H1 (cell line): ENCODE measurements around the gene ZSWIM6. TPM values are rescaled to one million over a fixed set of nuclear protein-coding genes. Genes with fewer than 3 reads are reported as not detected.

Source experiments
- CTCF ChIA-PET: fragments of 300-600 bp; sonication (Branson Sonifier 250); formaldehyde crosslinking; loops from one replicate; lab custom pipeline; 2021; ENCODE audit not compliant: partially characterized antibody; lab: Charles Lee
- POLR2A ChIA-PET: fragments of 300-600 bp; sonication (Branson Sonifier 250); formaldehyde crosslinking; loops from one replicate; lab custom pipeline; 2021; ENCODE audit warnings: inconsistent platforms; ENCODE audit not compliant: partially characterized antibody; lab: Charles Lee
- DNase-seq, 2 experiments: peaks; one replicate each; pipeline versions ENCODE4 v3.0.0 to v3.0.0-alpha.2; 2010 to 2022; ENCODE audit warnings: low spot score in 2 of 2, low read depth in 1 of 2, mixed read lengths in 1 of 2
- FAIRE-seq: peaks from 2 replicates; lab custom pipeline; 2011; peaks lifted over from hg19 to GRCh38; lab: Jason Lieb, UNC
- H2AFZ ChIP-seq: 2 replicates; pipeline ENCODE4 v1.8.1; 2012; ENCODE audit warnings: low read length, inconsistent platforms
- H2AK5ac ChIP-seq: 2 replicates; pipeline ENCODE4 v1.6.1; 2013; ENCODE audit warnings: low read depth, low read length
- H2BK120ac ChIP-seq: replicated peaks from 2 replicates; pipeline ENCODE3; 2013; ENCODE audit warnings: low read depth, low read length, inconsistent platforms
- H2BK12ac ChIP-seq: 2 replicates; pipeline ENCODE4 v1.6.1; 2013; ENCODE audit warnings: low read depth, low read length
- H2BK15ac ChIP-seq: 2 replicates; pipeline ENCODE4 v1.6.1; 2013; ENCODE audit warnings: low read length
- H2BK20ac ChIP-seq: 2 replicates; pipeline ENCODE4 v1.6.1; 2013; ENCODE audit warnings: low read length
- H2BK5ac ChIP-seq: 2 replicates; pipeline ENCODE4 v1.6.1; 2013; ENCODE audit warnings: low read depth, low read length
- H3K14ac ChIP-seq: 2 replicates; pipeline ENCODE4 v1.6.1; 2013; ENCODE audit warnings: inconsistent platforms; ENCODE audit not compliant: insufficient read length
- H3K18ac ChIP-seq: 2 replicates; pipeline ENCODE4 v1.6.1; 2013; ENCODE audit warnings: low read length; ENCODE audit errors: extremely low read depth
- H3K23ac ChIP-seq: 2 replicates; pipeline ENCODE4 v1.6.1; 2013; ENCODE audit warnings: inconsistent platforms; ENCODE audit not compliant: insufficient read length
- H3K23me2 ChIP-seq: 2 replicates; pipeline ENCODE4 v1.6.1; 2013; ENCODE audit warnings: low read depth, low read length
- H3K27ac ChIP-seq: 2 replicates; pipeline ENCODE4 v1.6.1; 2011; ENCODE audit warnings: low read depth, low read length, inconsistent platforms
- H3K27me3 ChIP-seq, 4 experiments: replicated peaks in 1 of 4; 1 replicate in 1 of 4; 2 replicates in 3 of 4; pipeline versions ENCODE4 v1.6.1 to v1.8.1; 2011 to 2013; ENCODE audit warnings: low read length in 3 of 4, mild to moderate bottlenecking in 3 of 4, inconsistent platforms in 2 of 4, mixed read lengths in 2 of 4, moderate library complexity in 1 of 4; ENCODE audit not compliant: control insufficient read depth in 3 of 4, insufficient read depth in 3 of 4; ENCODE audit errors: extremely low read depth in 1 of 4
- H3K36me3 ChIP-seq, 4 experiments: 2 replicates each; pipeline versions ENCODE4 v1.6.1 to v1.8.1; 2011 to 2013; ENCODE audit warnings: mild to moderate bottlenecking in 4 of 4, low read length in 3 of 4, moderate library complexity in 2 of 4, control low read depth in 1 of 4, inconsistent platforms in 1 of 4; ENCODE audit not compliant: insufficient read depth in 4 of 4, control insufficient read depth in 2 of 4
- H3K4ac ChIP-seq: replicated peaks from 2 replicates; pipeline ENCODE3; 2013; ENCODE audit warnings: low read length, low read depth, mixed read lengths, inconsistent platforms; ENCODE audit not compliant: insufficient read length
- H3K4me1 ChIP-seq, 4 experiments: replicated peaks in 1 of 4; 1 replicate in 1 of 4; 2 replicates in 3 of 4; pipeline versions ENCODE4 v1.6.1 to v1.8.1; 2011 to 2013; ENCODE audit warnings: low read length in 3 of 4, inconsistent platforms in 2 of 4, mixed read lengths in 1 of 4; ENCODE audit not compliant: insufficient read depth in 4 of 4, control insufficient read depth in 3 of 4
- H3K4me2 ChIP-seq, 2 experiments: 2 replicates each; pipeline versions ENCODE4 v1.6.1 to v1.8.1; 2011 to 2013; ENCODE audit warnings: low read depth in 2 of 2, low read length in 2 of 2, control low read depth in 1 of 2, inconsistent platforms in 1 of 2, mild to moderate bottlenecking in 1 of 2; ENCODE audit not compliant: insufficient read depth in 1 of 2
- H3K4me3 ChIP-seq, 4 experiments: fragments of 200-600, 300-600 bp in 1 of 4; sonication (generic), shearing (Covaris generic), sonication (Bioruptor Twin) in 1 of 4; 2 replicates each; pipeline versions ENCODE4 v1.5.1 to v1.8.1; 2011 to 2016; ENCODE audit warnings: low read length in 4 of 4, low read depth in 3 of 4, control low read depth in 2 of 4, inconsistent platforms in 2 of 4, mild to moderate bottlenecking in 2 of 4, mixed read lengths in 1 of 4, moderate library complexity in 1 of 4; ENCODE audit not compliant: insufficient read depth in 2 of 4; ENCODE audit errors: extremely low read depth in 1 of 4
- H3K56ac ChIP-seq: replicated peaks from 2 replicates; pipeline ENCODE3; 2013; ENCODE audit warnings: low read depth, mild to moderate bottlenecking, mixed read lengths, low read length, inconsistent platforms; ENCODE audit not compliant: insufficient read length
- H3K79me1 ChIP-seq: 2 replicates; pipeline ENCODE4 v1.6.1; 2013; ENCODE audit warnings: low read depth, low read length, control low read depth
- H3K79me2 ChIP-seq, 2 experiments: 2 replicates each; pipeline versions ENCODE4 v1.6.1 to v1.8.1; 2012 to 2013; ENCODE audit warnings: low read length in 2 of 2, mild to moderate bottlenecking in 2 of 2, inconsistent platforms in 1 of 2; ENCODE audit not compliant: insufficient read depth in 2 of 2, control insufficient read depth in 1 of 2
- H3K9ac ChIP-seq, 4 experiments: replicated peaks in 1 of 4; 1 replicate in 1 of 4; 2 replicates in 3 of 4; pipeline versions ENCODE4 v1.6.1 to v1.8.1; 2011 to 2013; ENCODE audit warnings: low read depth in 3 of 4, low read length in 3 of 4, control low read depth in 2 of 4, mild to moderate bottlenecking in 2 of 4, moderate library complexity in 2 of 4, inconsistent platforms in 1 of 4; ENCODE audit errors: extremely low read depth in 1 of 4
- H3K9me3 ChIP-seq, 2 experiments: 2 replicates each; pipeline versions ENCODE4 v1.6.1 to v1.8.1; 2012 to 2013; ENCODE audit warnings: mild to moderate bottlenecking in 2 of 2, moderate library complexity in 2 of 2, control low read depth in 1 of 2, inconsistent platforms in 1 of 2, low read depth in 1 of 2, low read length in 1 of 2, mixed read lengths in 1 of 2; ENCODE audit not compliant: insufficient read depth in 2 of 2
- H4K20me1 ChIP-seq, 2 experiments: replicated peaks in 1 of 2; 2 replicates each; pipeline versions ENCODE3 to v1.8.1; 2011 to 2013; ENCODE audit warnings: inconsistent platforms in 2 of 2, low read length in 2 of 2, mild to moderate bottlenecking in 1 of 2; ENCODE audit not compliant: insufficient read depth in 2 of 2, control insufficient read depth in 1 of 2
- H4K5ac ChIP-seq: 2 replicates; pipeline ENCODE4 v1.6.1; 2013; ENCODE audit warnings: low read length, low read depth, mixed read lengths, inconsistent platforms; ENCODE audit not compliant: insufficient read length
- H4K8ac ChIP-seq: 2 replicates; pipeline ENCODE4 v1.8.0; 2013; ENCODE audit warnings: mild to moderate bottlenecking, moderate library complexity, low read length, inconsistent platforms; ENCODE audit not compliant: insufficient read depth; ENCODE audit errors: extremely low read depth
- H4K91ac ChIP-seq: replicated peaks from 2 replicates; pipeline ENCODE3; 2013; ENCODE audit warnings: low read length, mixed read lengths, inconsistent platforms; ENCODE audit not compliant: insufficient read length
- ASH2L ChIP-seq: fragments of 200-600, 300-600 bp; sonication (generic); IDR thresholded peaks from one replicate; pipeline ENCODE4 v1.7.1; 2017; ENCODE audit warnings: low read length
- CHD2 ChIP-seq: IDR thresholded peaks from 2 replicates; pipeline ENCODE4 v1.6.1; 2012; ENCODE audit warnings: low read length, improper control_type of control experiment
- GABPA ChIP-seq: IDR thresholded peaks from 2 replicates; pipeline ENCODE4 v1.6.1; 2011; ENCODE audit warnings: mild to moderate bottlenecking, low read length, moderate library complexity, borderline replicate concordance; ENCODE audit not compliant: insufficient read depth
- HDAC2 ChIP-seq, 2 experiments: fragments of 300-600 bp in 1 of 2; sonication (generic) in 1 of 2; IDR thresholded peaks; 2 replicates each; pipeline ENCODE4 v1.6.1; 2011 to 2012; ENCODE audit warnings: low read depth in 2 of 2, low read length in 2 of 2, mild to moderate bottlenecking in 2 of 2, moderate library complexity in 2 of 2, borderline replicate concordance in 1 of 2, inconsistent platforms in 1 of 2
- KDM5A ChIP-seq: fragments of 200-600 bp; IDR thresholded peaks from 2 replicates; pipeline ENCODE4 v1.7.1; 2012; ENCODE audit warnings: mild to moderate bottlenecking, low read length, inconsistent platforms, mixed read lengths
- POLR2AphosphoS5 ChIP-seq: IDR thresholded peaks from 2 replicates; pipeline ENCODE4 v1.6.1; 2011; ENCODE audit warnings: low read depth, low read length
- SAP30 ChIP-seq: fragments of 300-600 bp; sonication (generic); IDR thresholded peaks from 2 replicates; pipeline ENCODE4 v1.7.1; 2012; ENCODE audit warnings: low read length, moderate library complexity, mild to moderate bottlenecking, inconsistent platforms; ENCODE audit not compliant: insufficient read depth, insufficient replicate concordance
- SIN3A ChIP-seq, 2 experiments: IDR thresholded peaks in 1 of 2; conservative IDR thresholded peaks in 1 of 2; 2 replicates each; pipeline ENCODE4 v1.6.1; 2011 to 2012; ENCODE audit warnings: low read length in 2 of 2, improper control_type of control experiment in 1 of 2, low read depth in 1 of 2, mild to moderate bottlenecking in 1 of 2
- SP1 ChIP-seq: IDR thresholded peaks from 2 replicates; pipeline ENCODE4 v1.6.1; 2011; ENCODE audit warnings: low read depth, low read length
- TAF1 ChIP-seq: IDR thresholded peaks from 2 replicates; pipeline ENCODE4 v1.6.1; 2011; ENCODE audit warnings: mild to moderate bottlenecking, low read depth, low read length
- TCF12 ChIP-seq: IDR thresholded peaks from 2 replicates; pipeline ENCODE4 v1.6.1; 2011; ENCODE audit warnings: low read depth, mild to moderate bottlenecking, low read length
- WGBS, 2 experiments: shearing (Covaris generic) in 1 of 2; methylation state at CpG; one replicate each; pipeline versions ENCODE4 v1.1.6 to v1.1.7; 2013 to 2015; ENCODE audit warnings: low lambda C conversion rate in 2 of 2, mixed read lengths in 2 of 2, inconsistent platforms in 1 of 2, low coverage in 1 of 2, missing lambda C conversion rate in 1 of 2; ENCODE audit not compliant: insufficient replicate concordance in 2 of 2, insufficient coverage in 1 of 2, insufficient read length in 1 of 2; ENCODE audit errors: extremely low coverage in 1 of 2, missing lambda C conversion rate in 1 of 2; 5-methylcytosine and 5-hydroxymethylcytosine counted together
- polyA plus RNA-seq, 7 experiments: library from polyadenylated mRNA; depleted of rRNA in 3 of 7; stranded (reverse) in 5 of 7; unstranded in 2 of 7; fragments of >200 nt in 5 of 7; fragments of 200-250 nt in 2 of 7; gene quantifications; 1 replicate in 5 of 7; 2 replicates in 1 of 7; 4 replicates in 1 of 7; pipeline versions ENCODE4 v1.2.1 to v1.2.3, GENCODE V29; 2011 to 2013; ENCODE audit warnings: missing spikeins in 2 of 7, mixed read lengths in 2 of 7
- total RNA-seq: library from RNA; stranded (reverse); fragmentation: NEBNext Ultra II Directional; extraction: Animal tissue kit (Norgen Biotek cat#: 25700); gene quantifications from 2 replicates; pipeline ENCODE4 v1.2.1, GENCODE V29; 2021

The ZSWIM6 gene
- total and polyA plus RNA-seq, 2 of the 8 experiments (the other 6 are each of a cell fraction or from before 2014, with no cell fraction given) = 7.9 to 12.4 TPM

GRCh38 chr5:61342071-61342501 lies 10.0 kb downstream of the ZSWIM6 start:
- FAIRE-seq (no peak), DNase-seq (no peak)
- Histone ChIP-seq H3K36me3 (no peaks in the 10 kb centered on the region), H3K4me3 (no peak overlapping the region), H3K79me1 (no peaks in the 10 kb centered on the region), H4K8ac (no peak overlapping the region), H3K4ac (no peak overlapping the region), H2BK15ac (no peak overlapping the region), H2BK5ac (no peak overlapping the region), H3K56ac (no peak overlapping the region), H3K18ac (no peak overlapping the region), H3K79me2 (peaks cover 0 to 83% of the 10 kb centered on the region in 2 experiments; a peak in 3 of 4 replicates), H2BK12ac (no peak overlapping the region), H3K4me1 (no peaks in the 10 kb centered on the region), H3K9me3 (no peaks in the 10 kb centered on the region; a peak in 1 of 4 replicates), H2AFZ (no peak overlapping the region), H3K23me2 (no peaks in the 10 kb centered on the region), H2BK120ac (no peak overlapping the region), H4K91ac (no peak overlapping the region), H3K23ac (no peak overlapping the region), H4K5ac (no peak overlapping the region), H3K4me2 (no peak overlapping the region), H3K27me3 (no peaks in the 10 kb centered on the region), H3K14ac (no peak overlapping the region), H2AK5ac (no peak overlapping the region), H2BK20ac (no peak overlapping the region), H3K27ac (no peak overlapping the region), H3K9ac (no peak overlapping the region), H4K20me1 (peaks cover 7 to 8% of the 10 kb centered on the region in 2 experiments)
- no peak for TF ChIP-seq TCF12
- TF ChIP-seq ASH2L = no peak
- TF ChIP-seq SP1 = no peak
- TF ChIP-seq HDAC2 (IDR thresholded peaks at IDR 0.05; ENCODE audit: borderline replicate concordance in 1 of 2, low read depth in 2 of 2, low read length in 2 of 2) = no peak
- TF ChIP-seq GABPA = no peak
- TF ChIP-seq SAP30 = no peak
- no peak for TF ChIP-seq CHD2
- no peak for TF ChIP-seq POLR2AphosphoS5
- no peak for TF ChIP-seq KDM5A
- TF ChIP-seq TAF1 = no peak
- no peak for TF ChIP-seq SIN3A (conservative IDR thresholded peaks at IDR 0.05 in 1 of 2, IDR thresholded peaks at IDR 0.05 in 1 of 2; ENCODE audit: low read depth in 1 of 2, low read length in 2 of 2)
- POLR2A ChIA-PET = interaction anchor here (0.6 kb wide), 1 partner anchor 11 kb away, joined by 3 read pairs; no protein-coding TSS in a partner anchor
- CTCF ChIA-PET = interaction anchor here (0.6 to 1.2 kb wide), 3 partner anchors 15 to 592 kb away, joined by 3 read pairs; no protein-coding TSS in a partner anchor
- WGBS, 2 experiments = 94% methylated on average over 4 of the region's 4 CpGs; no CpG with 5 or more reads in 1 of the 2 experiments
